Globus pallidus (tissue), 1 donor: ENCODE results near the gene IL1R1.
A peak's percentile ranks its signal among the peaks of the same experiment; 100 is the strongest.
"Not testable (repeated sequence)": the region's sequence is repeated elsewhere in the genome, so short reads cannot be mapped to it uniquely, and the experiment has no call there.

Experiments
- DNase-seq: peaks from one replicate; pipeline ENCODE4 v3.0.0-alpha.2; 2015; ENCODE audit warnings: low spot score

Gene IL1R1

GRCh38 chr2:102141970-102142828, at the start of gene IL1R1:
IL1R1 (plus strand) TSS chr2:102142746; CDS start chr2:102157725, 14,979 bp downstream.
- peak; percentile 5 for DNase-seq

GRCh38 chr2:102093662-102094061, 48.9 kb upstream of the IL1R1 start:
- no peak for DNase-seq

- DNase-seq: no peak
Observed at GRCh38 chr2:102094917-102095316, 47.6 kb upstream of the IL1R1 start.

GRCh38 chr2:102096103-102096502, 46.4 kb upstream of the IL1R1 start:
- DNase-seq: no peak

GRCh38 chr2:102098756-102099155, 43.8 kb upstream of the IL1R1 start:
- no peak for DNase-seq

GRCh38 chr2:102099536-102100298, 42.8 kb upstream of the IL1R1 start:
- no peak for DNase-seq

- DNase-seq: no peak
Observed at GRCh38 chr2:102100371-102101096, 42.0 kb upstream of the IL1R1 start.

- no peak for DNase-seq
Observed at GRCh38 chr2:102101097-102101848, 41.3 kb upstream of the IL1R1 start.

- DNase-seq: no peak
Observed at GRCh38 chr2:102101849-102102635, 40.5 kb upstream of the IL1R1 start.

GRCh38 chr2:102102636-102102948, 40.0 kb upstream of the IL1R1 start:
- not testable (repeated sequence) for DNase-seq

GRCh38 chr2:102103284-102103683, 39.3 kb upstream of the IL1R1 start:
- no peak for DNase-seq

GRCh38 chr2:102103992-102104871, 38.3 kb upstream of the IL1R1 start:
- DNase-seq: no peak

GRCh38 chr2:102106133-102106556, 36.4 kb upstream of the IL1R1 start:
- no peak for DNase-seq

- DNase-seq: not testable (repeated sequence)
Observed at GRCh38 chr2:102106813-102107740, 35.5 kb upstream of the IL1R1 start.

GRCh38 chr2:102107741-102108070, 34.8 kb upstream of the IL1R1 start:
- DNase-seq: no peak

GRCh38 chr2:102109016-102109415, 33.5 kb upstream of the IL1R1 start:
- DNase-seq: no peak

- no peak for DNase-seq
Observed at GRCh38 chr2:102110171-102110570, 32.4 kb upstream of the IL1R1 start.

- no peak for DNase-seq
Observed at GRCh38 chr2:102110596-102111334, 31.8 kb upstream of the IL1R1 start.
